Pons (tissue), 1 donor: ENCODE data around the gene EHMT1.
"Not testable (repeated sequence)": the region's sequence is repeated elsewhere in the genome, so short reads cannot be mapped to it uniquely, and the experiment has no call there.

Source experiments
- DNase-seq: peaks from one replicate; pipeline ENCODE4 v3.0.0-alpha.2; 2016; ENCODE audit warnings: low spot score

Gene EHMT1

GRCh38 chr9:137694962-137695875 is 76.4 kb downstream of the EHMT1 start:
- peak; percentile 90 for DNase-seq

GRCh38 chr9:137696136-137696925 is 77.5 kb downstream of the EHMT1 start:
- DNase-seq, result no peak

GRCh38 chr9:137697193-137697592 is 78.4 kb downstream of the EHMT1 start:
- no peak for DNase-seq

- DNase-seq, result no peak
These were observed 79.0 kb downstream of the EHMT1 start for GRCh38 chr9:137697832-137698231.

- no peak for DNase-seq
These were observed 82.1 kb downstream of the EHMT1 start for GRCh38 chr9:137700911-137701310.

- no peak for DNase-seq
These were observed 84.0 kb downstream of the EHMT1 start for GRCh38 chr9:137702615-137703379.

GRCh38 chr9:137703842-137704508 is 85.2 kb downstream of the EHMT1 start:
- no peak for DNase-seq

- no peak for DNase-seq
These were observed 86.6 kb downstream of the EHMT1 start for GRCh38 chr9:137705443-137705863.

- DNase-seq, result no peak
These were observed 87.1 kb downstream of the EHMT1 start for GRCh38 chr9:137705906-137706305.

GRCh38 chr9:137707361-137707760 is 88.6 kb downstream of the EHMT1 start:
- no peak for DNase-seq

GRCh38 chr9:137708590-137709284 is 89.9 kb downstream of the EHMT1 start:
- DNase-seq, result no peak

- DNase-seq, result no peak
These were observed 90.8 kb downstream of the EHMT1 start for GRCh38 chr9:137709411-137710101.

- DNase-seq, result no peak
These were observed 91.9 kb downstream of the EHMT1 start for GRCh38 chr9:137710704-137711103.

GRCh38 chr9:137711678-137712105 is 92.9 kb downstream of the EHMT1 start:
- no peak for DNase-seq

- no peak for DNase-seq
These were observed 96.5 kb downstream of the EHMT1 start for GRCh38 chr9:137715321-137715720.

GRCh38 chr9:137715866-137716693 is 97.3 kb downstream of the EHMT1 start:
- not testable (repeated sequence) for DNase-seq

- no peak for DNase-seq
These were observed 98.0 kb downstream of the EHMT1 start for GRCh38 chr9:137716694-137717287.

GRCh38 chr9:137717776-137718327 is 99.0 kb downstream of the EHMT1 start:
- no peak for DNase-seq

GRCh38 chr9:137719194-137719593 is 100.4 kb downstream of the EHMT1 start:
- no peak for DNase-seq
